HL-60/S4 treated with retinoic acid at 250 ng/mL for 4 days and 3 days (cell line): Measurements from ENCODE around the gene PPP2R5E.
"Not testable (repeated sequence)": the region's sequence is repeated elsewhere in the genome, so short reads cannot be mapped to it uniquely, and the experiment has no call there.

Source experiments
- in situ Hi-C: fragments of 300-500 bp; cut with MboI; formaldehyde crosslinking; loops from 2 replicates; pipeline ENCODE4 v1.7.0; 2022; ENCODE audit warnings: low sequenced_read_pairs

Gene PPP2R5E

GRCh38 chr14:63523735-63524426 is 19.3 kb downstream of the PPP2R5E start:
- in situ Hi-C loops = no loop called here

GRCh38 chr14:63522511-63522910 is 20.7 kb downstream of the PPP2R5E start:
- in situ Hi-C loops = not testable (repeated sequence)

GRCh38 chr14:63517354-63517753 is 25.8 kb downstream of the PPP2R5E start:
- in situ Hi-C loops = no loop called here

- in situ Hi-C loops = no loop called here
Observed at GRCh38 chr14:63515240-63515639, 27.9 kb downstream of the PPP2R5E start.

GRCh38 chr14:63513756-63514155 is 29.4 kb downstream of the PPP2R5E start:
- in situ Hi-C loops = no loop called here

GRCh38 chr14:63512861-63513260 is 30.3 kb downstream of the PPP2R5E start:
- in situ Hi-C loops = no loop called here

- in situ Hi-C loops = no loop called here
Observed at GRCh38 chr14:63510538-63510937, 32.6 kb downstream of the PPP2R5E start.

- in situ Hi-C loops = no loop called here
Observed at GRCh38 chr14:63508033-63508432, 35.1 kb downstream of the PPP2R5E start.

- in situ Hi-C loops = no loop called here
Observed at GRCh38 chr14:63504648-63505047, 38.5 kb downstream of the PPP2R5E start.

GRCh38 chr14:63501429-63501828 is 41.7 kb downstream of the PPP2R5E start:
- in situ Hi-C loops = no loop called here

- in situ Hi-C loops = no loop called here
Observed at GRCh38 chr14:63499701-63500250, 43.4 kb downstream of the PPP2R5E start.

- in situ Hi-C loops = no loop called here
Observed at GRCh38 chr14:63496837-63497400, 46.3 kb downstream of the PPP2R5E start.

GRCh38 chr14:63493246-63493645 is 49.9 kb downstream of the PPP2R5E start:
- in situ Hi-C loops = no loop called here

- in situ Hi-C loops = no loop called here
Observed at GRCh38 chr14:63492391-63492790, 50.8 kb downstream of the PPP2R5E start.

- in situ Hi-C loops = no loop called here
Observed at GRCh38 chr14:63487724-63488123, 55.5 kb downstream of the PPP2R5E start.

- in situ Hi-C loops = no loop called here
Observed at GRCh38 chr14:63486738-63487137, 56.4 kb downstream of the PPP2R5E start.

- in situ Hi-C loops = no loop called here
Observed at GRCh38 chr14:63483315-63483714, 59.9 kb downstream of the PPP2R5E start.

- in situ Hi-C loops = no loop called here
Observed at GRCh38 chr14:63480599-63480998, 62.6 kb downstream of the PPP2R5E start.

GRCh38 chr14:63478437-63478852 is 64.7 kb downstream of the PPP2R5E start:
- in situ Hi-C loops = no loop called here

GRCh38 chr14:63478010-63478409 is 65.2 kb downstream of the PPP2R5E start:
- in situ Hi-C loops = no loop called here

- in situ Hi-C loops = no loop called here
Observed at GRCh38 chr14:63477556-63477955, 65.6 kb downstream of the PPP2R5E start.

- in situ Hi-C loops = no loop called here
Observed at GRCh38 chr14:63475761-63476160, 67.4 kb downstream of the PPP2R5E start.
